ENCODE data around the gene GPR6. TPM values are rescaled to one million over a fixed set of nuclear protein-coding genes. Genes with fewer than 3 reads are reported as not detected.

Gene GPR6
- total RNA-seq, 2 experiments from 2014 or later = not detected

DNA sequence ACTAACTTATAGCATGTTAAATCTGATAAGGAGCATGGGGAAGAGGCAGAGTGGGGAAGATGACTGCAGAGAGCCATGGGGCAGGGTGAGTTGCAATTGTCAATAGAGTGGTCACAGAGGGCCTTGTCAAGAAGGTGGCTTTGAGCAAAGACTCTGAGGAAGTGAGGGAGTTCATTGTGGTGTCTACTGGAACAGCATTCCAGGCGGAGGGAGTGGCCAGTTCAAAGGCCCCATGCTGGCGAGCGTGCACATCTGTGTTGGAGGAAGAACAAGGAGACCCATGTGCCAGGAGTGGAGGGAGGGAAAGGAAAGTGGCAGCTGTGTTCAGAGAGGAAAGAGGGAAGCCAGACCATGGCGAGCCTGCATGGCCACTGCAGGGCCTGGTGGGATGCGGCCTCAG, 15.8 kb upstream of the GPR6 start:
- POLR2A ChIA-PET = no interaction called here
- peaks cover 5% of the 10 kb centered on the region for H3K27me3 Mint-ChIP-seq
- no peak for ATAC-seq

DNA sequence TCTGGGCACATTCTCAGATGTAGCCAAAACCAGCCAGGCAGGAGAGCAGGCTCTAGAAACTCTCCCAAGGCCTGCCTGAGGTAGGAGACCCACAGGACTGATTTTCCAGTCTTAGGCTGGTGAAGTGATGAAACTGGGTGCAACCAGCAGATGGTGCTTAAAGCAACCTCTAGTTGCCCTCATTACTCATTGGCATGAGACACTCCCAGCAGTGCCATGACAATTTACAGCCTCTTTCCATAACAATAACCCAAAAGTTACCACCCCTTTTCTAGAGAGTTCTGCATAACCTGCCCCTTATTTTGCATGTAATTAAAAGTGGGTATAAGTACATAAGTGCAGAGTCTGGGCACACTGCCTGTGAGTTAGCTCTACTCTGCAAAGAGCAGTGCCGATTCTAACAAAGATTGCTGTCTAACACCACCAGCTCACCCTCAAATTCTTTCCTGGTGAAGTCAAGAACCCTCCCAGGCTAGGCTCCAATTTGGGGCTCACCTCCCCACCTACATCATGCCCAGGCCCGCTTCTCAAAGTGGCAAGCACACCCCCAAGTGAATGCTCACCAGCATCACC, 14.4 kb upstream of the GPR6 start:
- no peak overlapping the region for H3K27ac Mint-ChIP-seq

More for the DNA sequence above, 15.8 kb upstream of the GPR6 start:
- no peaks in the 10 kb centered on the region for H3K4me1 Mint-ChIP-seq (ENCODE audit: low read depth)
- no peak overlapping the region for H3K4me3 Mint-ChIP-seq
- H3K9me3 Mint-ChIP-seq = no peaks in the 10 kb centered on the region
- TF ChIP-seq, protein P1, sequence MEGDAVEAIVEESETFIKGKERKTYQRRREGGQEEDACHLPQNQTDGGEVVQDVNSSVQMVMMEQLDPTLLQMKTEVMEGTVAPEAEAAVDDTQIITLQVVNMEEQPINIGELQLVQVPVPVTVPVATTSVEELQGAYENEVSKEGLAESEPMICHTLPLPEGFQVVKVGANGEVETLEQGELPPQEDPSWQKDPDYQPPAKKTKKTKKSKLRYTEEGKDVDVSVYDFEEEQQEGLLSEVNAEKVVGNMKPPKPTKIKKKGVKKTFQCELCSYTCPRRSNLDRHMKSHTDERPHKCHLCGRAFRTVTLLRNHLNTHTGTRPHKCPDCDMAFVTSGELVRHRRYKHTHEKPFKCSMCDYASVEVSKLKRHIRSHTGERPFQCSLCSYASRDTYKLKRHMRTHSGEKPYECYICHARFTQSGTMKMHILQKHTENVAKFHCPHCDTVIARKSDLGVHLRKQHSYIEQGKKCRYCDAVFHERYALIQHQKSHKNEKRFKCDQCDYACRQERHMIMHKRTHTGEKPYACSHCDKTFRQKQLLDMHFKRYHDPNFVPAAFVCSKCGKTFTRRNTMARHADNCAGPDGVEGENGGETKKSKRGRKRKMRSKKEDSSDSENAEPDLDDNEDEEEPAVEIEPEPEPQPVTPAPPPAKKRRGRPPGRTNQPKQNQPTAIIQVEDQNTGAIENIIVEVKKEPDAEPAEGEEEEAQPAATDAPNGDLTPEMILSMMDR (IDR thresholded peaks at IDR 0.05) = no peak
- H3K27ac Mint-ChIP-seq = no peak overlapping the region
- CTCF ChIA-PET = no interaction called here
- intact Hi-C loops (cut with micrococcal nuclease) = no loop called here
- no peaks in the 10 kb centered on the region for H3K36me3 Mint-ChIP-seq (ENCODE audit: low read depth)
- DNase-seq = no peak

DNA sequence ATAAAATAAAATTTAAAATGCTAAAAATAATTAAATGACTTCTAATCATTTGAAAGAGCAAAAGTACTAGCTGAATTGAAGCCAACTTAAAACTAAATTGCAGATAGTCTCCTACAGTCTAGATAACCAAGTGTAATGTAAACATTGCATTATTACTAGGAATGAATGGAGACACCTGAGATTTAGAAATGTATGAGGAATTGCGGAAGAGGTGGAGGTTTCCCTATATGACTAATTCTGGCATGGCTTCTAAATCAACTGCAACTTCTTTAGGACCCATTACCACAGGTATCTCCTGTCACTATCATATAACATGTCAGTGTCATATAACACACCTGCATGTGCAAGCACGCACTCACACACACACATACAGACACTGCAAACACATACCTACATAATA, 13.2 kb upstream of the GPR6 start:
- Mint-ChIP-seq H3K9me3 (no peaks in the 10 kb centered on the region), H3K4me1 (ENCODE audit: low read depth) (no peaks in the 10 kb centered on the region), H3K36me3 (ENCODE audit: low read depth) (no peaks in the 10 kb centered on the region), H3K27ac (no peak overlapping the region), H3K4me3 (no peak overlapping the region), H3K27me3 (peaks cover 10% of the 10 kb centered on the region)
- DNase-seq (no peak), ATAC-seq (no peak)
- POLR2A ChIA-PET = no interaction called here
- intact Hi-C loops (cut with micrococcal nuclease) = no loop called here
- CTCF ChIA-PET = interaction anchor here (1.4 kb wide), 1 partner anchor 75 kb away, joined by 4 read pairs; no protein-coding TSS in a partner anchor
- TF ChIP-seq, protein P1 (IDR thresholded peaks at IDR 0.05) = no peak

More for the DNA sequence above, 14.4 kb upstream of the GPR6 start:
- Mint-ChIP-seq H3K9me3 (no peaks in the 10 kb centered on the region), H3K4me3 (no peak overlapping the region), H3K27me3 (peaks cover 5% of the 10 kb centered on the region), H3K36me3 (ENCODE audit: low read depth) (no peaks in the 10 kb centered on the region), H3K4me1 (ENCODE audit: low read depth) (no peaks in the 10 kb centered on the region)
- intact Hi-C loops (cut with micrococcal nuclease) = no loop called here
- ATAC-seq = no peak
- CTCF ChIA-PET = interaction anchor here (0.8 to 1.4 kb wide), 2 partner anchors 76 kb away, joined by 3 to 4 read pairs; no protein-coding TSS in a partner anchor
- DNase-seq = no peak
- POLR2A ChIA-PET = no interaction called here
- TF ChIP-seq, protein P1 (IDR thresholded peaks at IDR 0.05) = no peak

DNA sequence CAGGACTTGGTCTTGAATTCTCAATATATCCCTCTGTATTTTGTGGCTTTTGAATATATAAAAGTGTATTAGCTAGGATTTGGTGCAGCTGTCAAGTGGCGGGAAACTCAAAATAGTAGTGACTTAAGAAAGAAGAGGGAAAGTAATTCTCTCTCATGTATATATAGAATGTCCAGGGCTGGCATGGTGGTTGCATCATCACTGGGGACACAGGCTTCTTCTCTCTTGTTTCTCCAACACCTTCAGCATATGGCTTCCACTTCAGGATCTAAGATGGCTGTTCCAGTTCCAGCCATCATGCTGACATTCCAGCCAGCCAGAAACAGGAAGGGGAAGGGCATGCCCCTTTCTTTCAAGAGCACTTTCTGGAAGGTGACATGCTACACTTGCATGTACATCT, 11.8 kb upstream of the GPR6 start:
- H3K4me3 Mint-ChIP-seq = no peak overlapping the region
- CTCF ChIA-PET = interaction anchor here (1.2 to 1.7 kb wide), 2 partner anchors 21 to 74 kb away, joined by 3 read pairs; no protein-coding TSS in a partner anchor
- POLR2A ChIA-PET = interaction anchor here (1.0 kb wide), 1 partner anchor 429 kb away, joined by 3 read pairs; no protein-coding TSS in a partner anchor
- H3K27ac Mint-ChIP-seq = no peak overlapping the region
- intact Hi-C loops (cut with micrococcal nuclease) = no loop called here
- no peak for DNase-seq
- TF ChIP-seq, protein P1 (IDR thresholded peaks at IDR 0.05) = no peak
- peaks cover 13% of the 10 kb centered on the region for H3K27me3 Mint-ChIP-seq
- ATAC-seq = no peak
- H3K9me3 Mint-ChIP-seq = no peaks in the 10 kb centered on the region
- no peaks in the 10 kb centered on the region for H3K4me1 Mint-ChIP-seq (ENCODE audit: low read depth)
- H3K36me3 Mint-ChIP-seq (ENCODE audit: low read depth) = no peaks in the 10 kb centered on the region

DNA sequence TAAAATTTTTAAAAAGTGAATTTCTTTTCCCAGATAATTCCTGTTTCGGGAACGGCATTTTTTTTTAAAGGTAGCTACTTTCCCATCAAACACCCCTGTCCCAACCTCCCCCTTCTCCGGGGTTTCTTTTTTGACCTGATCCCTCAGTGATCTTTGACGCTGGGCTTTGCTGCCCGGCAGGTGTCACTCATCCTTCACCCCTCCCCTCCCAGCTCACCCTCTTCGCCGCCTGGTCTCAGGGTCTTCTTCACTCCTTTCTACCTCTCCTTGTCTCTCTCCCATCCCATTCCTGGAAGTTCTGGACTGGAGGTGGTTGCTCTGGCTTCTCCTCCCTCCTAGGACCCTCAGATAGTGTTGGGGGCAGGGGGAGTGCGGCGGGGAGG, 329 bp upstream of the GPR6 start:
- DNase-seq (no peak), ATAC-seq (no peak)
- H3K27me3 Mint-ChIP-seq = peaks cover 49% of the 10 kb centered on the region
- no peak overlapping the region for H3K4me3 Mint-ChIP-seq
- H3K27ac Mint-ChIP-seq = no peak overlapping the region
- H3K9me3 Mint-ChIP-seq = peaks cover 3% of the 10 kb centered on the region
- no peaks in the 10 kb centered on the region for H3K4me1 Mint-ChIP-seq (ENCODE audit: low read depth)
- POLR2A ChIA-PET = no interaction called here
- intact Hi-C loops (cut with micrococcal nuclease) = no loop called here
- peaks cover 2% of the 10 kb centered on the region for H3K36me3 Mint-ChIP-seq (ENCODE audit: low read depth)
- TF ChIP-seq, protein P1 (IDR thresholded peaks at IDR 0.05) = no peak
- CTCF ChIA-PET = interaction anchor here (2.1 kb wide), 1 partner anchor 62 kb away, joined by 12 read pairs; no protein-coding TSS in a partner anchor

All from activated CD8-positive, alpha-beta T cell treated with anti-CD3 and anti-CD28 coated beads for 36 hours (primary cell).